ENCODE data around the gene TSPEAR.

- no peak for TF ChIP-seq POLR2A (IDR thresholded peaks at IDR 0.05)
- no peak for TF ChIP-seq CTCF (IDR thresholded peaks at IDR 0.05)
These were observed 244.1 kb downstream of the TSPEAR start for GRCh38 chr21:44466996-44467858.
